HEK293T (cell line): ENCODE results near the gene TMEM87B.
"Not testable (repeated sequence)": the region's sequence is repeated elsewhere in the genome, so short reads cannot be mapped to it uniquely, and the experiment has no call there.

Experiments used
- CTCF ChIA-PET: fragments of 350-600 bp; formaldehyde crosslinking; extraction: SDS; loops from one replicate; lab custom pipeline; 2021; ENCODE audit warnings: antibody characterized with exemption, inconsistent platforms; lab: Yijun Ruan, JAX
- POLR2A ChIA-PET: fragments of 350-600 bp; formaldehyde crosslinking; extraction: SDS; loops from one replicate; lab custom pipeline; 2020; ENCODE audit warnings: antibody characterized with exemption, inconsistent platforms; lab: Yijun Ruan, JAX
- DNase-seq: peaks from one replicate; pipeline ENCODE4 v3.0.0; 2012; ENCODE audit warnings: mixed read lengths; ENCODE audit errors: extremely low spot score
- ARNT ChIP-seq: fragments of 450-650 bp; IDR thresholded peaks from 2 replicates; pipeline ENCODE4 v1.6.1; 2017; ENCODE audit warnings: mild to moderate bottlenecking
- BHLHE40 ChIP-seq: fragments of 450-650 bp; IDR thresholded peaks from 2 replicates; pipeline ENCODE4 v1.6.1; 2016; ENCODE audit warnings: mild to moderate bottlenecking, moderate library complexity, borderline replicate concordance
- CTBP1 ChIP-seq: fragments of 450-650 bp; IDR thresholded peaks from 2 replicates; pipeline ENCODE4 v1.6.1; 2016; ENCODE audit warnings: borderline replicate concordance
- ELF4 ChIP-seq: fragments of 450-650 bp; IDR thresholded peaks from 2 replicates; pipeline ENCODE4 v1.6.1; 2017; ENCODE audit warnings: antibody characterized with exemption
- FOXA1 ChIP-seq: fragments of 450-650 bp; IDR thresholded peaks from 2 replicates; pipeline ENCODE4 v1.6.1; 2016; ENCODE audit warnings: mild to moderate bottlenecking
- FOXK2 ChIP-seq: fragments of 450-650 bp; IDR thresholded peaks from 2 replicates; pipeline ENCODE4 v1.6.1; 2016; ENCODE audit warnings: mild to moderate bottlenecking
- FOXM1 ChIP-seq: fragments of 450-650 bp; IDR thresholded peaks from 2 replicates; pipeline ENCODE4 v1.6.1; 2017; ENCODE audit warnings: mild to moderate bottlenecking, borderline replicate concordance
- HDGF ChIP-seq: fragments of 450-650 bp; IDR thresholded peaks from 2 replicates; pipeline ENCODE4 v1.6.1; 2017; ENCODE audit warnings: antibody characterized with exemption, borderline replicate concordance
- L3MBTL2 ChIP-seq: fragments of 450-650 bp; conservative IDR thresholded peaks from 2 replicates; pipeline ENCODE4 v1.6.1; 2016; ENCODE audit warnings: mild to moderate bottlenecking
- LEF1 ChIP-seq: fragments of 450-650 bp; IDR thresholded peaks from 2 replicates; pipeline ENCODE4 v1.6.1; 2017; ENCODE audit warnings: mild to moderate bottlenecking, borderline replicate concordance
- NFRKB ChIP-seq: fragments of 450-650 bp; IDR thresholded peaks from 2 replicates; pipeline ENCODE4 v1.6.1; 2016; ENCODE audit warnings: mild to moderate bottlenecking, moderate library complexity
- PKNOX1 ChIP-seq: fragments of 450-650 bp; IDR thresholded peaks from 2 replicates; pipeline ENCODE4 v1.6.1; 2016
- SP1 ChIP-seq: fragments of 450-650 bp; IDR thresholded peaks from 2 replicates; pipeline ENCODE4 v1.6.1; 2017
- SUZ12 ChIP-seq: fragments of 450-650 bp; IDR thresholded peaks from 2 replicates; pipeline ENCODE4 v1.6.1; 2016; ENCODE audit warnings: mild to moderate bottlenecking
- TARDBP ChIP-seq: fragments of 450-650 bp; IDR thresholded peaks from 2 replicates; pipeline ENCODE4 v1.6.1; 2016
- ZNF384 ChIP-seq: fragments of 450-650 bp; IDR thresholded peaks from 2 replicates; pipeline ENCODE4 v1.6.1; 2016

TMEM87B gene

GRCh38 chr2:112035786-112036185 is 19.3 kb upstream of the TMEM87B start:
- ChIA-PET CTCF (no interaction called here), POLR2A (no interaction called here)
- DNase-seq, result no peak
- TF ChIP-seq ZNF384 (no peak), BHLHE40 (no peak), SP1 (no peak), FOXM1 (no peak), FOXA1 (no peak), PKNOX1 (no peak), ARNT (no peak), LEF1 (no peak), L3MBTL2 (no peak), CTBP1 (no peak), ELF4 (no peak), FOXK2 (no peak)

- POLR2A ChIA-PET, DNase-seq: not testable (repeated sequence)
- CTCF ChIA-PET, result interaction anchor here (0.6 to 0.8 kb wide), 2 partner anchors 19 to 143 kb away, joined by 4 read pairs; no protein-coding TSS in a partner anchor
These were observed 15.5 kb upstream of the TMEM87B start for GRCh38 chr2:112039556-112039955.

- CTCF ChIA-PET, POLR2A ChIA-PET, DNase-seq: not testable (repeated sequence)
These were observed 15.0 kb upstream of the TMEM87B start for GRCh38 chr2:112040066-112040465.

GRCh38 chr2:112041460-112041859 is 13.6 kb upstream of the TMEM87B start:
- POLR2A ChIA-PET, CTCF ChIA-PET: not testable (repeated sequence)

GRCh38 chr2:112045446-112046014 is 9.5 kb upstream of the TMEM87B start:
- CTCF ChIA-PET, result no interaction called here
- no peak for TF ChIP-seq TARDBP
- no peak for TF ChIP-seq FOXM1
- no peak for TF ChIP-seq ELF4
- TF ChIP-seq LEF1, result no peak
- no peak for TF ChIP-seq L3MBTL2
- no peak for TF ChIP-seq SUZ12
- TF ChIP-seq FOXA1, result no peak
- no peak for TF ChIP-seq NFRKB
- TF ChIP-seq CTBP1, result no peak
- no peak for TF ChIP-seq SP1
- TF ChIP-seq ZNF384, result no peak
- no peak for TF ChIP-seq HDGF
- no peak for TF ChIP-seq ARNT
- TF ChIP-seq PKNOX1, result no peak
- POLR2A ChIA-PET, result no interaction called here
- no peak for DNase-seq

More at GRCh38 chr2:112041460-112041859, 13.6 kb upstream of the TMEM87B start:
- DNase-seq, result not testable (repeated sequence)

- POLR2A ChIA-PET, result interaction anchor here (1.2 kb wide), 1 partner anchor 148 kb away, joined by 3 read pairs; no protein-coding TSS in a partner anchor
- CTCF ChIA-PET, result no interaction called here
- no peak for TF ChIP-seq CTBP1
- no peak for TF ChIP-seq FOXM1
- TF ChIP-seq L3MBTL2, result no peak
- TF ChIP-seq TARDBP, result no peak
- no peak for TF ChIP-seq NFRKB
- no peak for TF ChIP-seq ARNT
- no peak for TF ChIP-seq FOXA1
- TF ChIP-seq SP1, result no peak
- no peak for TF ChIP-seq FOXK2
- no peak for TF ChIP-seq LEF1
- no peak for TF ChIP-seq ZNF384
- TF ChIP-seq PKNOX1, result no peak
- no peak for TF ChIP-seq ELF4
- TF ChIP-seq BHLHE40, result no peak
- no peak for TF ChIP-seq SUZ12
- no peak for TF ChIP-seq HDGF
- DNase-seq, result no peak
These were observed 8.8 kb upstream of the TMEM87B start for GRCh38 chr2:112046231-112046630.

GRCh38 chr2:112047537-112048235 is 7.4 kb upstream of the TMEM87B start:
- POLR2A ChIA-PET, result interaction anchor here (1.2 kb wide), 1 partner anchor 150 kb away, joined by 3 read pairs; no protein-coding TSS in a partner anchor
- TF ChIP-seq SP1 (no peak), HDGF (no peak), FOXA1 (no peak), PKNOX1 (no peak), BHLHE40 (no peak), LEF1 (no peak), CTBP1 (no peak), L3MBTL2 (no peak), ZNF384 (no peak), ARNT (no peak), ELF4 (no peak)

More at GRCh38 chr2:112047537-112048235, 7.4 kb upstream of the TMEM87B start:
- no peak for DNase-seq
- CTCF ChIA-PET, result interaction anchor here (0.6 to 0.7 kb wide), 2 partner anchors 160 to 163 kb away, joined by 3 read pairs; no protein-coding TSS in a partner anchor
